Type B pancreatic cell (in vitro differentiated cells): Measurements from ENCODE around the gene MBTD1. TPM values are rescaled to one million over a fixed set of nuclear protein-coding genes. Genes with fewer than 3 reads are reported as not detected.

Source experiments
- DNase-seq: peaks from one replicate; pipeline ENCODE4 v3.0.0; 2021; ENCODE audit warnings: mixed read lengths; ENCODE audit not compliant: unreplicated experiment; ENCODE audit errors: extremely low spot score
- H3K27ac Mint-ChIP-seq: 2 replicates; pipeline ENCODE4 v1.8.0; 2021; ENCODE audit warnings: mild to moderate bottlenecking, mixed read lengths
- H3K27me3 Mint-ChIP-seq: 2 replicates; pipeline ENCODE4 v1.8.0; 2021; ENCODE audit warnings: mixed read lengths
- H3K36me3 Mint-ChIP-seq: 2 replicates; pipeline ENCODE4 v1.8.0; 2021; ENCODE audit warnings: mixed read lengths
- H3K4me1 Mint-ChIP-seq: one replicate; pipeline ENCODE4 v1.8.0; 2021; ENCODE audit warnings: mixed read lengths; ENCODE audit not compliant: unreplicated experiment
- H3K4me3 Mint-ChIP-seq: 2 replicates; pipeline ENCODE4 v1.8.0; 2021; ENCODE audit warnings: mild to moderate bottlenecking, mixed read lengths
- H3K9me3 Mint-ChIP-seq: 2 replicates; pipeline ENCODE4 v1.8.0; 2021; ENCODE audit warnings: mixed read lengths
- CTCF ChIP-seq: fragments of 200-600 bp; sonication (generic); conservative IDR thresholded peaks from 2 replicates; pipeline ENCODE4 v1.5.0; 2021; ENCODE audit warnings: antibody characterized with exemption, mild to moderate bottlenecking
- total RNA-seq: library from RNA; stranded (reverse); gene quantifications from 2 replicates; pipeline ENCODE4 v1.2.1, GENCODE V29; 2021; ENCODE audit warnings: low replicate concordance

Gene MBTD1
- total RNA-seq, 1 donor from 2014 or later, result 35.9 TPM

- Mint-ChIP-seq H3K4me1 (peaks cover 7% of the 10 kb centered on the region), H3K27me3 (no peaks in the 10 kb centered on the region), H3K27ac (no peak overlapping the region), H3K9me3 (no peaks in the 10 kb centered on the region), H3K4me3 (no peak overlapping the region), H3K36me3 (no peaks in the 10 kb centered on the region)
- DNase-seq, result no peak
- TF ChIP-seq CTCF, result no peak
Measured at GRCh38 chr17:51135956-51136355, 123.9 kb downstream of the MBTD1 start.

- Mint-ChIP-seq H3K9me3 (no peaks in the 10 kb centered on the region), H3K4me1 (peaks cover 7% of the 10 kb centered on the region), H3K4me3 (no peak overlapping the region), H3K27ac (no peak overlapping the region), H3K36me3 (no peaks in the 10 kb centered on the region), H3K27me3 (no peaks in the 10 kb centered on the region)
- no peak for TF ChIP-seq CTCF
- DNase-seq, result no peak
Measured at GRCh38 chr17:51133365-51133764, 126.5 kb downstream of the MBTD1 start.

GRCh38 chr17:51132964-51133319 lies 126.9 kb downstream of the MBTD1 start:
- Mint-ChIP-seq H3K27ac (no peak overlapping the region), H3K36me3 (no peaks in the 10 kb centered on the region), H3K4me3 (no peak overlapping the region), H3K27me3 (no peaks in the 10 kb centered on the region), H3K4me1 (peaks cover 7% of the 10 kb centered on the region), H3K9me3 (no peaks in the 10 kb centered on the region)
- no peak for DNase-seq
- no peak for TF ChIP-seq CTCF

- Mint-ChIP-seq H3K36me3 (no peaks in the 10 kb centered on the region), H3K4me3 (no peak overlapping the region), H3K27ac (no peak overlapping the region), H3K27me3 (no peaks in the 10 kb centered on the region), H3K4me1 (peaks cover 11% of the 10 kb centered on the region), H3K9me3 (no peaks in the 10 kb centered on the region)
- TF ChIP-seq CTCF, result no peak
- DNase-seq, result no peak
Measured at GRCh38 chr17:51128076-51128475, 131.8 kb downstream of the MBTD1 start.

Other genes starting within 250 kb of the MBTD1 start
- gene SPAG9, start 139.2 kb downstream of the MBTD1 start, total RNA-seq, result 73.2 and 82.9 TPM in 2 replicates
- gene NME1, start 106.5 kb downstream of the MBTD1 start, total RNA-seq, result 143 and 163 TPM in 2 replicates
- gene NME2, start 93.6 kb downstream of the MBTD1 start, total RNA-seq, result 481 and 483 TPM in 2 replicates
- 29.4 and 38.8 TPM in 2 replicates for gene UTP18, start 497 bp upstream of the MBTD1 start, total RNA-seq